Chondrocyte (in vitro differentiated cells): ENCODE measurements around the gene BTG4. TPM values are rescaled to one million over a fixed set of nuclear protein-coding genes. Genes with fewer than 3 reads are reported as not detected.

ENCODE experiments used
- DNase-seq: peaks from one replicate; pipeline ENCODE4 v3.0.0; 2021; ENCODE audit warnings: mixed read lengths, low spot score
- H3K27ac Mint-ChIP-seq: one replicate; pipeline ENCODE4 v1.8.0; 2021; ENCODE audit warnings: mild to moderate bottlenecking, moderate library complexity, mixed read lengths; ENCODE audit not compliant: unreplicated experiment
- H3K27me3 Mint-ChIP-seq: 2 replicates; pipeline ENCODE4 v1.8.0; 2021; ENCODE audit warnings: low read depth, mixed read lengths
- H3K36me3 Mint-ChIP-seq: 2 replicates; pipeline ENCODE4 v1.8.0; 2021; ENCODE audit warnings: low read depth, mixed read lengths
- H3K4me1 Mint-ChIP-seq: 2 replicates; pipeline ENCODE4 v1.8.0; 2021; ENCODE audit warnings: low read depth, mild to moderate bottlenecking, mixed read lengths
- H3K4me3 Mint-ChIP-seq: one replicate; pipeline ENCODE4 v1.8.0; 2021; ENCODE audit warnings: mild to moderate bottlenecking, moderate library complexity, mixed read lengths; ENCODE audit not compliant: unreplicated experiment
- H3K9me3 Mint-ChIP-seq: 2 replicates; pipeline ENCODE4 v1.8.0; 2021; ENCODE audit warnings: low read depth, mixed read lengths
- total RNA-seq: library from RNA; stranded (reverse); gene quantifications from 3 replicates; pipeline ENCODE4 v1.2.1, GENCODE V29; 2021
- TF ChIP-seq, protein P1 (sequence below): fragments of 200-600 bp; sonication (generic); IDR thresholded peaks from 2 replicates; pipeline ENCODE4 v1.5.0; 2021; ENCODE audit warnings: antibody characterized with exemption, mild to moderate bottlenecking, moderate library complexity

Gene BTG4
- total RNA-seq, 1 donor from 2014 or later: not detected

DNA sequence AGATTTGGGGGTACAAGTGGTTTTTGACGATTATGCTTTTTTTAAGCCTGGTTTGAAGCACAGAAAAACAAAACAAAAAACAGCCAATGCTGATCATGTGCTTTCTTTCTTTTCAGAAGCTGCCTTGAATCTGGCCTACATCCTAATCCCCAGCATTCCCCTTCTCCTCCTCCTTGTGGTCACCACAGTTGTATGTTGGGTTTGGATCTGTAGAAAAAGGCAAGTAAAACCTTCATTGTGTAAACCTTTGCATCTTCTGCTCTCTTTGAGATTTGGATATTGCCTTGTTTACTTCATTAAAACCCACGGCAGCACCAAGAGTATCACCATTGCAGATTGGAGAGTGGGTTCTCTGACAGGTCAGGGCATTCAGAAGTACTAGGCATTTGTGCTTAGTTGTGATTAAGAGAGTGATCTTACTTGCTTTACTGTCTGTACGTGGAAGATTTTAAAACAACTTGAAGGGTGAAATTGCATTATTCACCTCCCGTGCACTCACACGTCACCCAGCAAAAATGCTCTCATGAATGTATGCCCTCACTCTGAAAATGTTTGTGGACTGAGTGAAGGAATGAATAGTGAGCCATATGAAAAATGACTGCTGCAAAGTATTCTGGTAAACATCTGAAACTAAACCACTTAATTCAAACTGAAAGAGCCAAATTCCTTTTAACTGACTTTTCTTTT is 45.4 kb upstream of the BTG4 start:
- H3K4me1 Mint-ChIP-seq: peaks cover 61% of the 10 kb centered on the region
- peaks cover 2% of the 10 kb centered on the region for H3K36me3 Mint-ChIP-seq
- no peak for DNase-seq
- TF ChIP-seq, protein P1, sequence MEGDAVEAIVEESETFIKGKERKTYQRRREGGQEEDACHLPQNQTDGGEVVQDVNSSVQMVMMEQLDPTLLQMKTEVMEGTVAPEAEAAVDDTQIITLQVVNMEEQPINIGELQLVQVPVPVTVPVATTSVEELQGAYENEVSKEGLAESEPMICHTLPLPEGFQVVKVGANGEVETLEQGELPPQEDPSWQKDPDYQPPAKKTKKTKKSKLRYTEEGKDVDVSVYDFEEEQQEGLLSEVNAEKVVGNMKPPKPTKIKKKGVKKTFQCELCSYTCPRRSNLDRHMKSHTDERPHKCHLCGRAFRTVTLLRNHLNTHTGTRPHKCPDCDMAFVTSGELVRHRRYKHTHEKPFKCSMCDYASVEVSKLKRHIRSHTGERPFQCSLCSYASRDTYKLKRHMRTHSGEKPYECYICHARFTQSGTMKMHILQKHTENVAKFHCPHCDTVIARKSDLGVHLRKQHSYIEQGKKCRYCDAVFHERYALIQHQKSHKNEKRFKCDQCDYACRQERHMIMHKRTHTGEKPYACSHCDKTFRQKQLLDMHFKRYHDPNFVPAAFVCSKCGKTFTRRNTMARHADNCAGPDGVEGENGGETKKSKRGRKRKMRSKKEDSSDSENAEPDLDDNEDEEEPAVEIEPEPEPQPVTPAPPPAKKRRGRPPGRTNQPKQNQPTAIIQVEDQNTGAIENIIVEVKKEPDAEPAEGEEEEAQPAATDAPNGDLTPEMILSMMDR: no peak
- no peaks in the 10 kb centered on the region for H3K27me3 Mint-ChIP-seq
- H3K27ac Mint-ChIP-seq: peak overlapping the region; percentile 97
- no peak overlapping the region for H3K4me3 Mint-ChIP-seq
- H3K9me3 Mint-ChIP-seq: no peaks in the 10 kb centered on the region

DNA sequence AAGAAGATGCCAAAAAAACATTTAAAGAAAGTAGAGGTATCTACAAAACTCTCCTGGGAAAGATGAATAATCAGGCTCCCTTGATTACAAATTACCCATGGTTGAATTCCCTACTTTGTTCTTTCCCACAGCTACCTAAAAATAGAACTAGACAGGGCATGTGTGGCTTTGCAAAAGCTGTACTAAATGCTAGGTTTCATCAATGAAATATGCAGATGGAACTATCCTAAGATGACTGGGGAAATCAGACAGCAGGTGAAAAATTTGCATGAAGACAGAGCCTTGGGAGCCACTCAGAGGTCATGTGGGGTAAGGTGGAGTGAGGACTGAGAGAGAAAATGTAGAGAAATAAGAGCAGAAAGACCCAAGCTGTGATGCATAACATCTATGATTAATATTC is 43.1 kb upstream of the BTG4 start:
- Mint-ChIP-seq H3K36me3 (peaks cover 8% of the 10 kb centered on the region), H3K9me3 (no peaks in the 10 kb centered on the region), H3K4me3 (no peak overlapping the region), H3K27me3 (no peaks in the 10 kb centered on the region), H3K27ac (peak overlapping the region; percentile 50), H3K4me1 (peaks cover 40% of the 10 kb centered on the region)
- DNase-seq: no peak
- TF ChIP-seq, protein P1: no peak

DNA sequence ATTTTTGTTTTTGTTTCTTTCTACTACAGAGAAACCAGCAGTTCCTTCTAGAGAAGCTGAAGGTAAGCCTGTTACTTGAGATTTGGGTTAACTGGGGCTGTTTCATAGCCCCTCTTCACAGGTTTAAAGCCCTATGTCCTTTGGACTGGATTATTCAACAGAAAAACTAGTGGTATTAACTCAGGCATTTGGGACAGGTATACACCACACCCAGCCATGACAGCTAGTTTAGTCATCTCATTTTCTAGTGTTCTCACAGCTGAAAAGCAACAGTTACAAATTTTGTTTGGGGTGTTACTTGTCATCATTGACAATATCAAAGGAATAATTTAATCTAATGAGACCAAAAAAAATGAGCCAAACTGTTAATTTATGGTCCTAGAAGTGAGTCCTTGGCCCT is 42.3 kb upstream of the BTG4 start:
- no peak overlapping the region for H3K4me3 Mint-ChIP-seq
- peaks cover 9% of the 10 kb centered on the region for H3K36me3 Mint-ChIP-seq
- no peaks in the 10 kb centered on the region for H3K27me3 Mint-ChIP-seq
- H3K9me3 Mint-ChIP-seq: no peaks in the 10 kb centered on the region
- no peak overlapping the region for H3K27ac Mint-ChIP-seq
- H3K4me1 Mint-ChIP-seq: peaks cover 33% of the 10 kb centered on the region
- DNase-seq: no peak
- TF ChIP-seq, protein P1: no peak

DNA sequence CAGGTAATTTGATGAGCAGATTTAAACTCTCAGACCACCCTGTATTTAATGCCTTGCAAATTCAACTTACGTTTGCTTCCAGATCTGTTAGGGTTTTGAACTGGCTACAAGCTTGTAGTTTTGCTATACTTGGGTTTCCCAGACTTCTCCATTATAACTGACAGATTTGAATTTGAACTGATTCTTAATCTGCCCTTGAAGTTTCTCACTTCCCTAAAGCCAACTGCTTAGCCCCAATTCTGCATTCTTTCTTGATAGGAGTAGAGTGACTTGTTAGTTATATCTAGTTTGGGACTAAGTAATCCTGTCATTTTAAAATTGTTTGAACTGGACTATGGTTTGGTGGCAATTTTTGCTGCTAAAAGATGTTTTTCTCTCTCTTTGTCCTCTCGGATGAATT is 38.1 kb upstream of the BTG4 start:
- H3K4me3 Mint-ChIP-seq: no peak overlapping the region
- no peak for DNase-seq
- H3K36me3 Mint-ChIP-seq: peaks cover 19% of the 10 kb centered on the region
- H3K27ac Mint-ChIP-seq: no peak overlapping the region
- H3K9me3 Mint-ChIP-seq: no peaks in the 10 kb centered on the region
- peaks cover 6% of the 10 kb centered on the region for H3K4me1 Mint-ChIP-seq
- H3K27me3 Mint-ChIP-seq: no peaks in the 10 kb centered on the region
- TF ChIP-seq, protein P1: no peak

DNA sequence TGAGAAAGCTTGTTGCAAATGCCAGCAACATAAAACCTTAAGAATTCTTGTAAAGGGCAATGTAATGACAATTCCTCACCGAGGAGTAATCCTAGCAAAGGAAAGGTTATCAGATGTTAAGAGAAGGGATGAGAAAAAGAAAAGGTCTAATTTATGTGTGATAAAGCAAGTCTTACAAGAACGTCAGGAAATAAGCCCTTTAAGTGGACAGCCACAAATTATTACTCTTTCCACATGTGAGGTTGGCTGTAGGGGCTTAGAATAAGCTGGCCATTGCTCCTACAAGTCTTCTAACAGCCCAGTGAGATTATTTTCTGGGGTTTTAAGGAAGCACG is 37.6 kb upstream of the BTG4 start:
- TF ChIP-seq, protein P1: no peak
- H3K36me3 Mint-ChIP-seq: peaks cover 22% of the 10 kb centered on the region

More for the DNA sequence above, 37.6 kb upstream of the BTG4 start:
- Mint-ChIP-seq H3K9me3 (no peaks in the 10 kb centered on the region), H3K4me3 (no peak overlapping the region), H3K27ac (no peak overlapping the region), H3K27me3 (no peaks in the 10 kb centered on the region), H3K4me1 (peaks cover 2% of the 10 kb centered on the region)
- DNase-seq: no peak
